ENCODE results near the gene AGMO.

The AGMO gene

GRCh38 chr7:15463801-15464666, 97.8 kb downstream of the AGMO start:
- Mint-ChIP-seq H3K27me3 (ENCODE audit: low read depth) (no peaks in the 10 kb centered on the region), H3K27ac (peak overlapping the region in 2 of 3 experiments; percentile 50 to 70), H3K4me1 (peaks cover 18% of the 10 kb centered on the region), H3K36me3 (ENCODE audit: low read depth) (no peaks in the 10 kb centered on the region), H3K4me3 (no peak overlapping the region), H3K9me3 (no peaks in the 10 kb centered on the region)
- TF ChIP-seq CTCF (IDR thresholded peaks at IDR 0.05; ENCODE audit: unreplicated experiment in 3 of 3), result no peak

DNA sequence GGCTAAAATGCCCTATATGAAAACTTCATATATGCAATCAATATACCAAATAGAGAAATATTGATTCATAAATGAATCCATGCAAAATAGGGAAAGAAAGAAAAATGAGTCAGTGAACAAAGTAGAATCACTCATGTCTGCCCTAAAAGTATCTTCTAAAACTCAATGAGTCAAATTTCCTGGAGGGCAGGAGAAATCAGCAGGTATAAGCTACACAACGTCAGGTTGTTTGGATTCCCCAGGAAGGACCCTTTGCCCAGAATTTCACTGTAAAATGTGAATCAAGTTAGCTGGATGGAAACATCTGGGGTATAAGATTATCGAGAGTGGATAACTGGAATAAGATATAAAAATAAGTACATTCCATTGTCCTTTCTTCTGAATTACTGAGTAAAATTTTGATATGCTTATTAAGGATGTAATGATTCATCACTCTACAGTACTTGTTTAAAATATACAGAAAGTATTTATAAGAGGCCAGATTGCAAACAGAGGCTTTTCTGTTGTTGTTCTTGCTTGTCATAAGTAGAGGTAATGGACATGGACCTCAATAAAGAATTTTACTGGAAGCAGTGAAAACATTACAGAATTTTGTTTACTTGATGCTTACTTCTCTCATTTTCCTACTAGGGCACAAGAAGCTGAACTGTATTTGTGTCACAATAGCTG, 99.0 kb downstream of the AGMO start:
- Mint-ChIP-seq H3K9me3 (no peaks in the 10 kb centered on the region), H3K4me3 (no peak overlapping the region), H3K4me1 (peaks cover 27% of the 10 kb centered on the region), H3K27ac (no peak overlapping the region), H3K27me3 (ENCODE audit: low read depth) (no peaks in the 10 kb centered on the region), H3K36me3 (ENCODE audit: low read depth) (no peaks in the 10 kb centered on the region)
- no peak for TF ChIP-seq CTCF (IDR thresholded peaks at IDR 0.05; ENCODE audit: unreplicated experiment in 3 of 3)

- H3K4me1 Mint-ChIP-seq, result peaks cover 29% of the 10 kb centered on the region
- no peaks in the 10 kb centered on the region for H3K27me3 Mint-ChIP-seq (ENCODE audit: low read depth)
- no peaks in the 10 kb centered on the region for H3K9me3 Mint-ChIP-seq
- H3K4me3 Mint-ChIP-seq, result no peak overlapping the region
- TF ChIP-seq CTCF (IDR thresholded peaks at IDR 0.05; ENCODE audit: unreplicated experiment in 3 of 3), result no peak
- H3K36me3 Mint-ChIP-seq (ENCODE audit: low read depth), result no peaks in the 10 kb centered on the region
- peak overlapping the region in 1 of 3 experiments; percentile 29 for H3K27ac Mint-ChIP-seq
Observed at GRCh38 chr7:15461576-15461975, 100.2 kb downstream of the AGMO start.

DNA sequence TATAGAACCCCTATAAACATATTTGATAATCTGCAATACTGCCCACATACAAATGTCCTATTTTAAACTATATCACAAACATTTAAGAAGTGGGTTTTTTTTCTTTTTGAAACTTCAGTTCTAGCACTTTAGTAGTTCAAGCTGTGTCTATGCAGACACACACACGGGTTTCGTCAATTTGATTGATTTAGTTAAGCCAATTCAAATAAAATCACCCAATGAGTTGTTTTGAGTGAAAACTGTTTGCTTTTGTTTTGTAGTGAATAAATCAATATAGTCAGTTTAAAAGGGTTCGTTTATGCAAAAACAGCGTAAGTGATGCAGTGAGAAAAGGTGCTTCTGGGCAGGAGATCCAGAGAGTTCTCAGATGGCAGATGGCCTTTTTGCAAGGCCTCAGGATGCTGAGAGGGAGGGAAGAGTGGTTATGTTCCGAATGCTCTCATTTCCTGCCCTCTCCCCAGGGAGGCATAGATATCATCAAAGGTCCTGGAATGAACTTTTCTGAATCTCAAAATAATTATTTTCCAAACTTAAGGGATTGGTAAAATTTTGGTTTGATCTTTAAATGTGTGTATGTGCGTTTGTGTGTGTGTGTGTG, 102.7 kb downstream of the AGMO start:
- H3K36me3 Mint-ChIP-seq (ENCODE audit: low read depth), result no peaks in the 10 kb centered on the region

More for the DNA sequence above, 102.7 kb downstream of the AGMO start:
- Mint-ChIP-seq H3K4me1 (peaks cover 21% of the 10 kb centered on the region), H3K27me3 (ENCODE audit: low read depth) (no peaks in the 10 kb centered on the region), H3K4me3 (no peak overlapping the region), H3K27ac (peak overlapping the region in 1 of 3 experiments; percentile 42), H3K9me3 (no peaks in the 10 kb centered on the region)
- TF ChIP-seq CTCF (IDR thresholded peaks at IDR 0.05; ENCODE audit: unreplicated experiment in 3 of 3), result no peak
